HG03469 (cell line): ENCODE results near the gene OPCML.

ENCODE experiments used
- ATAC-seq: cut with Tn5 transposase; IDR thresholded peaks from one replicate; pipeline ENCODE4 v1.9.1; 2021; ENCODE audit warnings: mild to moderate bottlenecking, moderate library complexity, moderate number of reproducible peaks; ENCODE audit not compliant: unreplicated experiment

The OPCML gene

DNA sequence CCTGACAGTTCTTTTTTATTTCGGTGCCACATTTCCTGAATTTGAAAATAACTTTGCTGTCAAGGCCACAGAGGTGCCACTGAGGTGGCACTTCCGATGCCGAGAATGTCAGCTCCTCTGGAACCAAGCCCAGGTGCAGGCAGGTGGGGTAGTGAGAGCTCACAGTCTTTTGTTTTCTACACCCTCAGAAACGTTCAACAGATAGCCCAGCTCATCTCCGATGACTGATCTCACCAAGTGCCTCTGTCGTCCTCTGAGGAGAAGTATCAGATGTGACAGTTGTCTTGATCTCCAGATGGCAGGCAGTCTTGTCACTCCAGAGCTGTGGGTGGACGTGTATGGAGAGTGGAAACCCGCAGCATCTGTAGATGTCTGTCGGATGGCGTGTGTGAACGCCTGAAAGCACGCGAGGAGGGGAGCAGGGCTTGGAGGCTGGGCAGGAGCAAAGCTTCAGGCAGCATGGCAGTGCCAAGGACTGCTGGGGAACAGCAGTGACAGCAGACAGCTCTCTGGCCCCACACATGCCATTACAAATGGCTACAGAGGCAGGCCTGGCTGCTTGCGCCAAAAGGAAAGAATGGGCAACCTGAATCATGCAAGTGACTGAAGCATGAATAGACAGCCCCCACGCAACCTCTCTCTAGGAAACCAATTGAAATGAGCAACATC, 877.0 kb downstream of the OPCML start:
- no peak for ATAC-seq

DNA sequence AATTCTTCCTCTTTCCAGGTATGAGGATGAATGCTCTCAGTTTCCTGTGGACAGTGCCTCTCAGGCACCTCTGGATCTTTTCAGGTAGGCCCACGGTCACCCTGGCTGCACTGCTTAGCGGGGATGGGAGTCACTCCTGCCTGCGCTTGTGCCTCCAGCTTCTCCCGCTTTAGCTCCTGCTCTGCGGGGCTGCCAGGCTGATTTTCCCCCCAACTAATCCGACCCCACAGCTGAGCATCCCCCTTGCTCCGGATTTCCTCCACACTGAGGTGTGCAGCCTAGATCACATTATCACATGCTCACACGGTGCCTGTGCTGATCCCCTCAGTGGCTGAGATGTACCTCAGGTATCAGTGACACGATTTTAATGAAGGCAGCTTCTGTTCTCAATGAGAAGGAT, 879.1 kb downstream of the OPCML start:
- ATAC-seq = no peak

DNA sequence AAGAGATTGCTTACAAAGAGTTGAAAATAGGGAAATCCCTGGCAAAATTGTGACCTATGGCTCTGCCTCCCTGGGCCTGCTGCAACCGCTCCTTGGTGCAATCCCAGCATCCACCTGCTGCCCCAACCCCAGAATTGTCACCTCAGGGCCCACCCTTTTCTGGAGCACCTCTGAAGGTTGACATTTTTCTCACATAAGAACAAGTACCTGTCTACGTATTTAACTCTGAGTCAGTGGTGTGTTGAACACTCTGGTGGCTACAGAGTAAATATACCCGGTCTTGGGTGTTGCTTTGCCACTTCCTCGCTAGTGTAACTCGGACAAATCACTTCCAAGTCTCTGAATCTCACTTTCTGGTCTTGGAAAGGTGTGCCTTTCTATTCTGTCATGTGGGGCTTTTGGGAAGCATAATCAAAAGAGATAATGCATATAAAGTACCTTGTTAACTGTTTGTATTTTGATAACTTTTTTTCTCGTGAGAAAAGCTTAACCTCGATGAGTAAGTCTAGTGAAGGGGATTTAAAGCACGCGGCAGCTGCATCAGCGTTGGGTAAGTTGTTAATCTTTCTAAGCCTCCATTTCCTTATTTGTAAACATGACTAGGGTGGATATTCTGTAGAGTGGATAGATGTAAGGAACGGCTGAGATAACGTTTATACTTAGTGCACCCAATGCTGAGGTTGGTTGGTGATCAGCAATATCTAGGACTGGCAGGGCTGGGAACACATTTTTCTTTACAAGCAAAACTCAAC, 881.2 kb downstream of the OPCML start:
- no peak for ATAC-seq

DNA sequence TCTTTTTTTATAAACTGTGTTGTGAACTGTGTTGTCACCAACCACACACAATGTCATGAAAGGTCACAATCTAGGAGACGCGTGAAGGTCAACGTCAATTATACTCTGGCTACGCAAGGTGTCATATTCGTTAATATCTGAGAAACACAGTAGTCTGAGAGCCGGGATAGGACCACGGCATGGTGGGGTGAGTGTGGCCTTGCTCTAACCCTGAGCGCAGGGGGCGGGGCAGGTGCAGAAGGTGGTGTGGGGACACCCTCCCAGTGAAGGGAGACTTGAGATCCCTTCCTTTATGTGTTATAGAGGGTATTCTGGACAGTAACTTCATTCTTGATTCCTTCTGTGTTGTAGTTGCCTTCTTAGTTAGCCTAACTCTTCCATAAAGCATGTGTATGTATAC, 883.0 kb downstream of the OPCML start:
- no peak for ATAC-seq

DNA sequence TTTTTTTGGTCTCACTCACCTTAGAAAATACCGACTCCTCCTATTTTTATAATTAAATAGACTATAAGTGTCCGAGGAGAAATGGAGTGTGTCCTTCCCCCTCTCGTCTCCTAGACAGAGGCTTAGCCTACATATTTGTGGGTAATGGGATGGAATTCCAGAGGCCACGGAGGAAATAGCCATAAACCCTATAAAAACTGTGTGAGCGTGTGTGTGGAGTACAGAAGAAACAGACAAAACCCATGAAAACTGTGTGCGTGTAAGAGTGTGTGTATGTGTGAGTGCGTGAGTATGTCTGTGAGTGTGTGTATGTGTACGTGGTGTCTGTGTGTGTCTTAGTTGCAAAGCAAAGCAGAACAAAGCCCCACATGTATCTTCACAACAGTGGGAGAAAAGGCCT, 883.5 kb downstream of the OPCML start:
- ATAC-seq = no peak

DNA sequence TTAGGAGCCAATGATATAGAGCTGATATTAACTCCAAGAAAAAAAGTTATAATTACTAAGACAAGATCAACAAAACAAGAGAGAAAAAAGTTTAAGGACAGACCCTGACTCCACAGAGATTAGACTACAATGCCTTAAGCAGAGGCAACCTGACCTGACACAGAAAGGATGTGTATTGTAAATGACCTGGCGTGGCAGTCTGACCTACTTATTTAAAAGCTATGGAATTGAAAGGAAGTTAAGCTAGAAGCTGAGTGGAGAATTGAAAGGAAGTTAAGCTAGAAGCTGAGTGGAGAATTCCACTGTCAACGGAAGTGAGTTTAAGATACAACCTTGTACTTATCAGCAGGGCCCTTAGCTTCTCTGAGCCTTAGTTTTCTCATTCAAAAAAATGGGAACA, 885.4 kb downstream of the OPCML start:
- ATAC-seq = no peak

DNA sequence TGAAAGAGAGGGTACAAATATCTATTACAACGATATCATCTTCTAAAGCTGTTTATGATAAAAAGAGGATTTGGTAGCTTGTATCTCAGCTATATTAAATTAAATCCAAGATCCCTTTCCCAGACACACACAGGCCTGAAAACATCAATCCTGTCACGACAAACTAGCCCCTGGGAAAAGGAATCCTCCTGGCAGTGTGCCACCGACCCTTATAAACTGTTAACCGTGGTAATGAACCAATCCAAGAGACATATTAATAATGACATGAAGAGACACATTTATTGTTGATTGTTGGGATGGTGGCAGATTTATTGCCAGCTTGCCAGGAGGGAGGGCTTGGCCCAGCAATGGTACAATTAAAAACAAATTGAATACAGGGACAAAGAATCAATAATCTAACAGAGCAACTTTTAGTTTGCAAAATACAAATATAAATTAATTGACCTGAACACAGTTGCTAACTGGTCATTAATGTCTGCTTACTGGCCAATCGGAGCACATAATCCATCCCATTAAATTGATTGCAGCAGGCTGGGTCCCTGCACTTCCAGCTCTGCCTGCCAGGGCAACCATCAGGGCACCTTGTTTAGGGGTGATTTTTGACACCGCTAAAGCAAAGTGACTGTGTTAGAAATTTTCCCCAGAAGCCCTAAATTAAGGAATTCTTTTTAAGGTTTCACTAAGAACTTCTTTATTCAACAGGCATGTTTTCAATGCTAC, 887.6 kb downstream of the OPCML start:
- ATAC-seq = no peak

DNA sequence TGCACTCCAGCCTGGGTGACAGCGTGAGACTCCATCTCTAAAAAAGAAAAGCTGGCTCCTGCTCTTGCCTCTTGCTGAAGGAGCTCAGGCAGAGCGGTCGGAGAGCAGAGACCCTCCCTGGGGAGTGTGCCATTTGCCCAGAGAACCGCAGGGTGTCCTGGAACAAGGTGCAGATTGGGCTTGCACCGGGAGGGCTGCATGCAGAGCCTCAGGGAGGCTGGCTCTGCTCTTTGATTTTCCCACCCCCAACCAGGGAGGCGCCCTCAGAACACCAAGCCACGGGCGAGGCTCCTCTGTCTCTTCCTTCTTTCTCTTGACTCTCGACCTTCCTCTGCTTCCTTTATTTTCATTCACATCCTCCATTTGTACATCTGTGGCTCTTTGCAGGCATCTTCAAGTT, 889.1 kb downstream of the OPCML start:
- no peak for ATAC-seq

DNA sequence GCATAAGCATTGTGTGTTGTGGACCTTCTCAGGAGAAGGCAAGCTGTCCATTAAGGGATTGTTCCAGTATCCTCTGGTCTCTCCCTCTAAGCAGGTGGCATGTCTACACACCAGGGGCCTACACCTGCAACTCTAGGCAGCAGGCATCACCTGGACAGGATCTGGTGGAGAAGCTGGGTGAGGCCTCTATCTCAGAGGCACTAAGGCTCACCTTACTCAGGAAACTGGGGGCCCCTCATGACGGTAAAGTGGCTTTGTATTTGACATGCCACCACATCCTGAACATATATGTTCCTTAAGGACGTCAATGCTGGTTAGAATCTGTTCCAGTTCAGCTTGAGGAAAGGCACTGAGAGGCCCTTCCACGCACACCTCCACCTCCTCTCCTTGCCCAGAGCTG, 891.3 kb downstream of the OPCML start:
- no peak for ATAC-seq

DNA sequence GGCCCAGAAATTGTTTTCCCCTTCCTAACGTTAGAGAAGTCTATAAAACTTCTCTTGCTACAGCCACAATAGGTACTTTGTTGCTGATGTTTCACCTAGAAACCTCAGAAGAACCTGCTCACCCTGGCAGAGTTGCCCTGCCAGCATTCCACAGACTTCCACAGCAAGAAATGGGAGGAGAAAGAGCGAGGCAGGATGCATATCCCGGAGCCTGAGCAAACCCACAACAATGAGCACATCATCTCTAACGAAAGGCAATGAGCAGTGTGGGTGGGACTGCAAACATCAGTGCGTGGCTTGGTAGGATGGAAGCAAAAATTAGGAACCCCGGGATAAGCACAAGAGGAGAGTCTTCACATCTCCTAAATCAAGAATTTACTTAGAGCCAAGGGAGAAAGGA, 892.3 kb downstream of the OPCML start:
- ATAC-seq = no peak

DNA sequence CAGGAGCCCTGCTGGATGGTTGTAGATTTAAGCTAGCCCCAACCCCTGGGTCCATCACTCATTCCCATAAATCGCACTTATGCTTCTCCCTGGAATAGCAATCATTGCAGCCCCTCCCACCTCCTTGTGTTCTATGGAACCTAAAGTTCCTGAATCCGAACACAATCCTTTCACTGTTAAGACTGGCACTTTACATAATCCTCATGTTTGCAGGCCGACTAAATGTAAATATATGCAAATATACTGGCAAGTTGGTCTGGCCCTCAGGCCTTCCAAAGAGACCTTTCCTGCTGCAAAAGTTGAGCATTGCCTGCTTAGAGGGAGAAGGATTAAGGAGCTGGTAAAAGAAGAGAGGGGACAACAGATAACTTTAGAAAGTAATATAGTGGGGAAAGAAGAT, 892.9 kb downstream of the OPCML start:
- no peak for ATAC-seq

DNA sequence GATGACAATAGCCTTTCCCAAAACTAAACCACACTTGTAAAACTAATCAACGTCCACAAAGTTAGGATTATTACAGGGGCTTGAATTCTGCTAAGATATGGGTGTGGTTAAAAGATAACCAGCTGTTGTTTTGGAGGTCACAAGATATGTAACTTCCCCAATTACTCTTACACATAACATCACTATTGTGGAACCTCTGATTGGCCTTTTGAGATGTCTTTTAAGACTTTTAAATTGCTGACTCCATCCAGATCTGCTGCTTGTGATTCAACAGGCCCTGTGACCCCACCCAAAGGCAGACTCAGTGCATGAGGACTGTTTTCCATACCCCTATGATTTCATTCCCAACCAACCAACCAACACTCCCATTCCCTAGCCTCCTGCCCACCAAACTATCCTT, 893.9 kb downstream of the OPCML start:
- ATAC-seq = no peak

DNA sequence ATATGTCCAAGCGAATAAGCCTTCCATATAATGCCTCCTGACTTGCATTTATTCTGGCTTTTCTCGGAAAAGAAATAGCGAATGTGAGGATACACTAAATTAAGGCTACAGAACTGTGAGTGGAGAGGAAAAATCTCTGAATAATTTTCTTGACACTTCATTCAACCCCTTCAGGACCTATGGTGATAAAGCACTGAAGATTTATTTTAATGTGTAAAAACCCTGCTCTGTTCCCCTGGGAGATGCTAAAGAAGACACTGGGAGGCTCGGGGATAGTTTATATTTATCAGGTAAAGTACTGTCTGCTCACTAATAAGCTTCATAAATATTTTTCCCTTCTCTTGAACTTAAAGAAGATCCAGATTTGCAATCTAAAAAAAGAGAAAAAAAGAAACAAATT, 895.8 kb downstream of the OPCML start:
- no peak for ATAC-seq

DNA sequence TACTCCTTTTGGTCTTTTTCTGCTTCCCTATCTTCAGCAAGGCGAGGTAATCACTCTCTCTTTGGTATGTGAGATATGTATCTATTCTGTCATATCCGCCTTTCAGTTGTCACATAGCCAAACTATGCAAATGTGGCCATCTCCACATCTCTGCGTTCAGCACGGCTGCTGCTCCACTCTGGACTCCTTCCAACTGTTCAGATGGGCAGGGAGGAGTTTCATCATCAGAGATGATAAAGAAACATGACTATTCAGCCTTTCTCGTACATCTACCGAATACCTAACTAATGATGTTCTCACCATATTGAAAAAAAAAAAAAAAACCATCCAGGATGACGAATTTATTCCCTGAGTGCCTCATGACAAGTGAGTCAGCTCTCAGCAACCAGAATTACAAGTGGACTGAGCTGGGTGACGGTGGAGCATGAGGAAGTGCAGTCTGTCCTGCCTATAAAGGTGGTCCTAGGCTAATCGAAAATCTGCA, 899.6 kb downstream of the OPCML start:
- no peak for ATAC-seq

DNA sequence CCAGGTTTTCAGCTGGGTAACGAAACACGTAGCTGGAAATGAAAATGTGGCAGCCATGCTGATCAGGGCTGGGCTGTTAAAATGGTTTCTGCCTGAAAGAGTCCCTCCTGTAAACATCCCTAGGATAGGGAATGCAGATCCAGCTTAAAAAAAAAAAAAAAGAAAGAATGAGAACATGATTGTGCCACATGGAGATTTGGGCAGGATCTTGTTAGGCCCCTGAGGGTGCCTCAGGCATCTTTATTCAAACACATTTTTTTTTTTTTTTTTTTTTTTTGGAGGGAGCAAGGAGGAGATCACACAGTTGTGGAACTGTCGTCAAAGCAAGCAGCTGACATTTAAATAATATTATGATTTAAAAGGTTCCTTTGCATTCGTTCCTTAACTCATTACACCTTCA, 900.3 kb downstream of the OPCML start:
- no peak for ATAC-seq

DNA sequence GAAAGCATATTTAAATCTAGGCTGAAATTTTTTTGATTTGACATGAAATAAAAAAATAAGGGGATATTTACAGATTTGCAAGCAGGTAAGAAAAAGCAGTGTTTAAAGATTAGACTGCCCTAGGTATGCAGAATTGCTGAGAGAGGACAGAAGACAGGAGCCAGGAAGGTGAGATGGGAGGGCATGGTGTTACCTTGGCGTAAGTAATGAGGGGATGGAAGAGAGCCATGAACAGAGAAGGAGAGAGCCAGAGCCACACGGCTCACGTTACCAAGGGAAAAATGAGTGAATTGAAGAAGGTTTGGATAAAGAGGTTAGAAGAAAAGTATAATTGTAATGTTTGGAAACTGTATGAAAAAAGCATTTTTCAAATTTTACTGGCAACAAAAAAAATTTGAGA, 904.3 kb downstream of the OPCML start:
- ATAC-seq = no peak

DNA sequence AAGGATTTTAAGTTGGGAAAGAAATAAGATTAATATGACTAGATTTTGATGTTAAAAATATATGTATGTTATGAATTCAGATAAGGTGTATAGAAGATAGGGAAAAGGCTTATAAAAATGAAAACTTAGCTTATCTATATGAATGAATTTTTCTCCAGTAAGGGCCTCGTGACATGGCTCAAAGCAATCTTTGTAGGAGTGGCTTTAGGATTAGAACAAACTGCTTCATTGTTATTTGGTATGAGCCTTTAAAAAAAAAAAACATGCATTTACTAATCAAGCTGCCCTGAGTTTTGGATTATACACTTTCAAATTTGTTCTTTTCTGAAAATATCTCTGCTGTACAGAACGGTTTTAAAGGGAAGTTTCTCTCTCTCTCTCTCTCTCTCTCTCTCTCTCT, 905.9 kb downstream of the OPCML start:
- ATAC-seq = no peak

DNA sequence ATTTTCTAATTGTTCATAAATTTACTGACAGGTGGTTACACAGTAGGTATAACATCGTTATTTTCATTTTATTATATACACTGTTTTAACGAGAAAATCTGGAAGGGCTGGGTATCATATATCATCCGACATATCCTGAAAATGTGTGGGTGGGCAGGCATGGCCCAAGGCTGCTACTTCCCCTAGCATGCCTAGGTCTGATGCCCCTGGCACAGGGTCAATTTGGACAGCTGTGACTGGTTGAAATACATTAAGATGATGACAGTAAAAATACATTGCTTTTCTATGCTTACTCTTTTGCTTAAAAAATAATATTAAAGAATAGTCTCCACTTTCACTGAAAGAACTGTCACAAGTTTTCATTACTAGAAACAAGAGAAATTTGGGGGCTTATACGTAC, 908.8 kb downstream of the OPCML start:
- ATAC-seq = no peak

DNA sequence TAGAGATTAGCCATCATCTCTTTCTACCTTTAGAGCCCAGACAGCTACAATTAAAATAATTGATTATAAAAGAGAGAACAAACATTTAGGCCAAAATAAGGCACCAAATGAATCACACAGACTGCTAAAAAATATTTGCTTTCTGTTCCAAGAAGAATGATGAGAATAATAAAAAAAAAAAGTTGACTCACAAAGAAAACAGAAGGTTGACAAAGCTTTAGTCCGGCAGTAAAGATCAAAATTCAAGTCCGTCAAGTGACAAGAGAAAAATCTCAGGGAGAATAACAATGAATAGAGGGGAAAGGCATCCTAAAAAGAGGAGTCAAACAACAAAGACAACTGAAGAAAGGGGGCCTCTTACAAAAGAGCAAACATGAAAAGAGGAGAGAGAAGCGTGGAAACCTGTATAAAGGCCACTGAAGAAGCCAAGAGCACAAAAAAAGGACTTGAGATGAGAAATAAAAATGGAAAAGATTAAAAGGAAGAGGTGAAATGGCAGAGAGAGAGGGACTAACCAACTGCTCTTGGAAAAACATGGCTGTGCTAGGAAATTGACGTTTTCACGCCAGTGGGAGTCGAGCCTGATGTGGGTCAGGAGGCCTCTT, 910.2 kb downstream of the OPCML start:
- ATAC-seq = no peak

DNA sequence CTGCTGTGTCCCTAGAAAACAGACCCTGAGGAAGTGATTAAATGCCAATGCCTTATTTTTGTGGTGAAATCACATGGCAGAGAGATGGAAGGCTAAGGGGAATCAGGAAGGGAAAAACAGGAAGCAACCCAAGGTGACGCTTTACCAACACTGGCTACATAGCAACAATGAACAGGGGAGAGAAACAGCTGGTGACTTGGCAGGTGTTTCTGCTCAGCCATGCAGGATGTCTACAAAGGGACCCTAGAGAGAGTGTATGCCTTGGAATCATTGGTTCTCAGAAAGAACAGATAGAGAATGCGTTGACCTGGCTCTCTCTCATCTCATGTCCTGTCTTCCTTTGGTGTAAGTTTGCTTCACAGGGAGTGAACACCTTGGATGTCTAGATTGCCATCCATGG, 911.9 kb downstream of the OPCML start:
- ATAC-seq = no peak

DNA sequence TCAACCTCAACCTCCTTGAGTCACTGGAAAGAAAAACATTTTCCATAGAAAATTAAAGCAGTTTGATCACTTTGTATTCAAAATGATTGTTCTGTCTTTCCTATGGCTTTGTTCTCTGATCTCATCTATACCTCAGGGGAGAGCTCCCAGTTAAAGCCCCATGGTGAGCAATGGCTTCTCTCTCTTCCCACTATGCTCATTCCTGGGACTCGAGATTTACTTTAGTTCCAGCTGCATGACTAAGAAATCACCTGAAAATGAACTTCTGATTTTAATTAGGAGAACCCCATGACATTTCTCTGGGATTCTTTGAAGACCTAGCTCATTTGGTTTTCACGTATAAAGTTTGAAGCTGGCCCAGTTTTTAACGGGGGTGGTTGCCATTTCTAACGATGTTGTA, 921.5 kb downstream of the OPCML start:
- no peak for ATAC-seq

DNA sequence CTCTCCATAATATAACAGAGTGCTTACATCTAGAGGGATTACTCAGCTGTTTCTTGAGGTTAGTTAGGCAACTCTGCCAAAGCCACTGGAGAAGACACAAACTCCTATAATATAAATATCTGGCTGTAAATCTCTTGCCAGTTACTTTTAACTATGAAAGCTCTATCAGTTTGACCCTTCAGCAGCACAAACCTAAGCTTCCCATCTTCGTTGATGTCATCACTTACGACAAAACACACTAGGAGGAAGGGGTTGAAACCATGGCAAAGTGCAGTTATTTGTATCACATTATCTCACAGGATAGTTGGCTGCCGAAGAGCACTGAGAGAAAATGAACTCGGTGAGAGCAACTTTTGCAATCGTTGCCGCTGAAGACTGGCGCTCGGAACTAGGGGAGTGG, 922.1 kb downstream of the OPCML start:
- ATAC-seq = no peak
